HG03565 (cell line): ENCODE measurements around the gene KANK2.
"Not testable (repeated sequence)": the region's sequence is repeated elsewhere in the genome, so short reads cannot be mapped to it uniquely, and the experiment has no call there.

Experiments
- ATAC-seq: cut with Tn5 transposase; IDR thresholded peaks from one replicate; pipeline ENCODE4 v1.9.1; 2021; ENCODE audit warnings: mild to moderate bottlenecking, moderate library complexity; ENCODE audit not compliant: unreplicated experiment

KANK2 gene

GRCh38 chr19:11142528-11143171 is 54.7 kb downstream of the KANK2 start:
- ATAC-seq = no peak

GRCh38 chr19:11141937-11142527 is 55.3 kb downstream of the KANK2 start:
- no peak for ATAC-seq

GRCh38 chr19:11140896-11141295 is 56.4 kb downstream of the KANK2 start:
- ATAC-seq = no peak

GRCh38 chr19:11140023-11140538 is 57.3 kb downstream of the KANK2 start:
- ATAC-seq = not testable (repeated sequence)

GRCh38 chr19:11138601-11139300 is 58.6 kb downstream of the KANK2 start:
- no peak for ATAC-seq

- ATAC-seq = no peak
These were observed 59.6 kb downstream of the KANK2 start for GRCh38 chr19:11137542-11138384.

- ATAC-seq = no peak
These were observed 60.8 kb downstream of the KANK2 start for GRCh38 chr19:11136400-11137101.

DNA sequence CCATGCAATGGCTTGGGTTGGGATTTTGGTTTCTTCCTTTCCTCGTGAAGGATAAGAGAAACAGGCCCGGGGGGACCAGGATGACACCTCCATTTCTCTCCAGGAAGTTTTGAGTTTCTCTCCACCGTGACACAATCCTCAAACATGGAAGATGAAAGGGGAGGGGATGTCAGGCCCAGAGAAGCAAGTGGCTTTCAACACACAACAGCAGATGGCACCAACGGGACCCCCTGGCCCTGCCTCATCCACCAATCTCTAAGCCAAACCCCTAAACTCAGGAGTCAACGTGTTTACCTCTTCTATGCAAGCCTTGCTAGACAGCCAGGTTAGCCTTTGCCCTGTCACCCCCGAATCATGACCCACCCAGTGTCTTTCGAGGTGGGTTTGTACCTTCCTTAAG is 65.9 kb downstream of the KANK2 start:
- ATAC-seq = no peak

GRCh38 chr19:11130824-11131455 is 66.4 kb downstream of the KANK2 start:
- ATAC-seq = no peak

DNA sequence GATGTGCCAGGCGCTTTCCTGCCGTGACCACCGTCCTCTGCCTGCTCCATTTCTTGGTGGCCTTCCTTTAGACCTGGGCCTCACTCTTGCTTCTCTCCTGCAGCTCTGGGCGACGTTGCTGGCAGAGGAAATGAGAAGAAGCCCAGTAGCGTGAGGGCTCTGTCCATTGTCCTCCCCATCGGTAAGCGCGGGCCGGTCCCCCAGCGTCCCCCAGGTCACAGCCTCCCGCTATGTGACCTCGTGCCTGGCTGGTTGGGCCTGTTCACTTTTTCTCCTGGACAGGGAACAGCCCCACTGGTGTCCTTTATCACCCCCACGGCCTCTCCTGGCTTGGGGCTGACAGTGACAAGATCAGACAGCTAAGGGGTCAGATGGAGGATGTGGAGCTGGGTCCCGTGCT is 69.4 kb downstream of the KANK2 start:
- ATAC-seq = no peak

- no peak for ATAC-seq
These were observed 71.2 kb downstream of the KANK2 start for GRCh38 chr19:11125994-11126685.

DNA sequence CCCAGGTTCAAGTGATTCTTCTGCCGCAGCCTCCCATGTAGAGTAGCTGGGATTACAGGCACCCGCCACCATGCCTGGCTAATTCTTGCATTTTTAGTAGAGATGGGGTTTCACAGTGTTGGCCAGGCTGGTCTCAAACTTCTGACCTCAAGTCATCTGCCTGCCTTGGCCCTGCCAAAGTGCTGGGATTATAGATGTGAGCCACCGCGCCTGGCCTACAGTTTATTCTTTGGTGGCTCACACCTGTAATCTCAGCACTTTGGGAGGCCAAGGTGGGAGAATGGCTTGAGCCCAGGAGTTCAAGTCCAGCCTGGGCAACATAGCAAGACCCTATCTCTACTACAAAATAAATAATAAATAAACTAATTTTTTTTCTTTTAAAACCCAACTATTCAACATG is 73.2 kb downstream of the KANK2 start:
- ATAC-seq = not testable (repeated sequence)

DNA sequence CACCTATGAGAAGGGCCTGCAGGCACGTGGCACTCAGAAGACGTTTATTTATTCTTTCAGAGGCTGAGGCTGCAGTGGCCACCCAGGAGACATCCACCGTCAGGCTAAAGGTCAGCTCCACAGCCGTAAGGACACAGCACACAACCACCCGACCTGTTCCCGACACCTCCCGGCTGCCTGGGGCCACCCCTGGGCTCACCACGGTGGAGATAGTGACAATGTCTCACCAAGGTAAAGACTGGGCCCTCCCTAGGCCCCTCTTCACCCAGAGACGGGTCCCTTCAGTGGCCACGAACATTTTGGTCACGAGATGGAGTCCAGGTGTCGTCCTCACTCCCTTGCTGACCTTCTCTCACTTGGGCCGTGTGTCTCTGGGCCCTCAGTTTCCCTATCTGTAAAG is 74.2 kb downstream of the KANK2 start:
- ATAC-seq = no peak

DNA sequence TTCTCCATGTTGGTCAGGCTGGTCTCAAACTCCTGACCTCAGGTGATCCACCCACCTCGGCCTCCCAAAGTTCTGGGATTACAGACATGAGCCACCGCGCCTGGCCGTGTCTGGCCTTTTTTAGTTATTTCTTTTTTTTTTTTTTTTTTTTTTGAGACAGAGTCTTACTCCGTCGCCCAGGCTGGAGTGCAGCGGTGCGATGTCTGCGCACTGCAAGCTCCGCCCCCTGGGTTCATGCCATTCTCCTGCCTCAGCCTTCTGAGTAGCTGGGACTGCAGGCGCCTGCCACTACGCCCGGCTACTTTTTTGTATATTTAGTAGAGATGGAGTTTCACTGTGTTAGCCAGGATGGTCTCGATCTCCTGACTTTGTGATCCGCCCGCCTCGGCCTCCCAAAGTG is 75.4 kb downstream of the KANK2 start:
- not testable (repeated sequence) for ATAC-seq

DNA sequence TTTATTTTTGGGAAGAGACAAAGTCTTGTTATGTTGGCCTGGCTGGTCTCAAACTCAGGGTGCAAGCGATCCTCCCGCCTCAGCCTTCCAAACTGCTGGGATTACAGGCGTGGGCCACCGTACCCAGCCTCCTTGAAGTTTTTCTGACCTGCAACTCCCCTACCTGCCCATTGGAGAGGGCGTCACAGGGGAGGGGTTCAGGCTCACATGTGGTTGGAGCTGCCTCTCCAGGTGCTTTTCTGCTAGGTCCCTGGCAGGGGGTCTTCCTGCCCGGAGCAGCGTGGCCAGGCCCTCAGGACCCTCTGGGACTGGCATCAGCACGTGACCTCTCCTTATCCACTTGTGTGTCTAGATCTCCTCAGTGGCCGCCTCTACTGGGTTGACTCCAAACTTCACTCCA is 80.8 kb downstream of the KANK2 start:
- ATAC-seq = no peak

DNA sequence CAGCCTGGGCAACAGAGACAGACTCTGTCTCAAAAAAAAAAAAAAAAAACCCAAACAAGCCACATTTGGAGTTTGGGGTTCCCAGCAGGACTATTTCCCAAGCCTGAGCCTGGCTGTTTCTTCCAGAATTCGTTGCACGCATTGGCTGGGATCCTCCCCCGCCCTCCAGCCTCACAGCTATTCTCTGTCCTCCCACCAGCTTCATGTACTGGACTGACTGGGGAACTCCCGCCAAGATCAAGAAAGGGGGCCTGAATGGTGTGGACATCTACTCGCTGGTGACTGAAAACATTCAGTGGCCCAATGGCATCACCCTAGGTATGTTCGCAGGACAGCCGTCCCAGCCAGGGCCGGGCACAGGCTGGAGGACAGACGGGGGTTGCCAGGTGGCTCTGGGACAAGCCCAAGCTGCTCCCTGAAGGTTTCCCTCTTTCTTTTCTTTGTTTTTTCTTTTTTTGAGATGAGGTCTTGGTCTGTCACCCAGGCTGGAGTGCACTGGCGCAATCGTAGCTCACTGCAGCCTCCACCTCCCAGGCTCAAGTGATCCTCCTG is 81.4 kb downstream of the KANK2 start:
- ATAC-seq = no peak

DNA sequence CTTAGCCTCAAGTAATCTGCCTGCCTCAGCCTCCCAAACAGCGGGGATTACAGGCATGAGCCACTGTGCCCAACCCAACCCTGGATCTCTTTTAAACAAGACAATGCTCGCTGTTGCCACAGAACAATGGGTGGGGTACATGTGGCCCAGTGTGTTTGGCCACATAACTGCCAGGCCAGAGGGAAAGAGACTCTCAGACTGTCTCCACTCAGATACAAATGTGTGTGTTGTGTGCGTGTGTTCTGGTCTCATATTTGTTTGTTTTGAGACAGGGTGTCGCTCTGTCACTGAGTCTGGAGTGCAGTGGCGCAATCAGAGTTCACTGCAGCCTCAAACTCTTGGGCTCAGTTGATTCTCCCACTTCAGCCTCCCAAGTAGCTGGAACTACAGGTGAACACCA is 82.3 kb downstream of the KANK2 start:
- no peak for ATAC-seq
